Epithelial cell of esophagus (primary cell): ENCODE data around the gene RANBP10.

ENCODE experiments used
- DNase-seq: peaks from one replicate; pipeline ENCODE4 v3.0.0; 2010; ENCODE audit warnings: low read depth
- H3K4me3 ChIP-seq: 2 replicates; pipeline ENCODE4 v1.5.1; 2011; ENCODE audit warnings: mild to moderate bottlenecking, low read length, control low read depth
- TF ChIP-seq, protein P1 (sequence below): IDR thresholded peaks from 2 replicates; pipeline ENCODE4 v1.5.1; 2011; ENCODE audit warnings: low read depth, mild to moderate bottlenecking, low read length, control low read depth, inconsistent platforms; ENCODE audit not compliant: insufficient read depth; ENCODE audit errors: missing control alignments

RANBP10 gene

DNA sequence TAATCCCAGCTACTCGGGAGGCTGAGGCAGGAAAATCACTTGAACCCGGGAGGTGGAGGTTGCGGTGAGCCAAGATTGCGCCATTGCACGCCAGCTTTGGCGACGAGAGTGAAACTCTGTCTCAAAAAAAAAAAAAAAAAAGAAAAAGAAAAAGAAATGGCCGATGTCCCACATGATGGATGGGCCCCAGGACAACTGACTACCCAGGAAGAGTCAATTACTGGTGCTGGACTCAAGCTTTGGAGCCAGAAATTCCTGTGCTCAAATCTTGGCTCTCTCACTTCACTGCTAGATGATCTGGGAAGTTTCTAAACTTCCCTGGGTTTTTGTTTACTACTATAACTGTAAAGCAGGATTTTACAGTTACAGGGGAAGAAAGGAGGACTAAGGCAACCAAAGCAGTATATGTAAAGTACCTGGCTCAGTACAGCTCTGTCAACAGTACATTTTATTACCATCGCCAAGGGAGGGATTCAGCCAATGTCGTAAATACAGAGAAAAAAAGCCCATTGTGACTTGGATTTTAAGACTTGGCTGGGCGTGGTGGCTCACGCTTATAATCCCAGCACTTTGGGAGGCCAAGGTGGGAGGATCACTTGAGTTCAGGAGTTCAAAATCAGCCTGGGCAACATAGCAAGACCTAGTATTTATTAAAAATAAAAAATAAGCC is 127.9 kb downstream of the RANBP10 start:
- no peak overlapping the region for H3K4me3 ChIP-seq
- no peak for DNase-seq
- TF ChIP-seq, protein P1, sequence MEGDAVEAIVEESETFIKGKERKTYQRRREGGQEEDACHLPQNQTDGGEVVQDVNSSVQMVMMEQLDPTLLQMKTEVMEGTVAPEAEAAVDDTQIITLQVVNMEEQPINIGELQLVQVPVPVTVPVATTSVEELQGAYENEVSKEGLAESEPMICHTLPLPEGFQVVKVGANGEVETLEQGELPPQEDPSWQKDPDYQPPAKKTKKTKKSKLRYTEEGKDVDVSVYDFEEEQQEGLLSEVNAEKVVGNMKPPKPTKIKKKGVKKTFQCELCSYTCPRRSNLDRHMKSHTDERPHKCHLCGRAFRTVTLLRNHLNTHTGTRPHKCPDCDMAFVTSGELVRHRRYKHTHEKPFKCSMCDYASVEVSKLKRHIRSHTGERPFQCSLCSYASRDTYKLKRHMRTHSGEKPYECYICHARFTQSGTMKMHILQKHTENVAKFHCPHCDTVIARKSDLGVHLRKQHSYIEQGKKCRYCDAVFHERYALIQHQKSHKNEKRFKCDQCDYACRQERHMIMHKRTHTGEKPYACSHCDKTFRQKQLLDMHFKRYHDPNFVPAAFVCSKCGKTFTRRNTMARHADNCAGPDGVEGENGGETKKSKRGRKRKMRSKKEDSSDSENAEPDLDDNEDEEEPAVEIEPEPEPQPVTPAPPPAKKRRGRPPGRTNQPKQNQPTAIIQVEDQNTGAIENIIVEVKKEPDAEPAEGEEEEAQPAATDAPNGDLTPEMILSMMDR, result no peak

DNA sequence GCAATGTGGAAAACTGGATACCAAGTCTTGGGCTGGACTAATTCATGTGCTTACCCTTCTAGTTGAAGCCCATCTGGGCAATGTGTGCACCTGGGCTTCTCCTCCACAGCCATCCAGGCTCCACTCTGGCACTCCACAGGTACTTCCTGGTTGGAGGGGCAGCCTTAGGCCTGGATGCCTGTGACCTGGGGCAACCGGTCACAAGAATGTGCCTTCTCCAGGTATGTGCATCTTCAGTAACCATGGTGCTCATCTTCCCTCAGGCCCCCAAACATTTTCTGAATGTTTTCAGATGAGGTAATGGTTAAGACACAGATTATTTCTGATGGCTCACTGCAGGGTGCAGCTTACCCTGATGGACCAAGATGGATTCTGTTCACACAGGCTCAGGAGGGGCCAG is 128.6 kb downstream of the RANBP10 start:
- TF ChIP-seq, protein P1, result no peak
- no peak overlapping the region for H3K4me3 ChIP-seq
- no peak for DNase-seq

DNA sequence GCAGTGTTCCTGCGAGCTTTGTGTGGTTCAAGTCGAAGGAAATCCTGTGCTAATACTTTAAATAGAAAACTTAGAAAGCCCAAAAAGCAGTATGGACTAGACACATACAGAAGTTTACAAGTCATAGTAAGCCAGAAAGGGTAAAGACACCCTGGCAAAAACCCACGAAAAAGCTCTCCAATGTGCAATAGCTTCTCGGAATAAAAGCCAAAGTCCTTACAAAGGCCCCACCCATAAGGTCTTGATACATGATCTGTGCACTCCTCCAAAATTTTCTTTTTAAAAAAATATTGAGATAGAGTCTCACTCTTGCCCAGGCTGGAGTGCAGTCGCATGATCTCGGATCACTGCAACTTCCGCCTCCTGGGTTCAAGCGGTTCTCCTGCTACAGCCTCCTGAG is 129.4 kb downstream of the RANBP10 start:
- TF ChIP-seq, protein P1, result no peak
- H3K4me3 ChIP-seq, result no peak overlapping the region
- no peak for DNase-seq

DNA sequence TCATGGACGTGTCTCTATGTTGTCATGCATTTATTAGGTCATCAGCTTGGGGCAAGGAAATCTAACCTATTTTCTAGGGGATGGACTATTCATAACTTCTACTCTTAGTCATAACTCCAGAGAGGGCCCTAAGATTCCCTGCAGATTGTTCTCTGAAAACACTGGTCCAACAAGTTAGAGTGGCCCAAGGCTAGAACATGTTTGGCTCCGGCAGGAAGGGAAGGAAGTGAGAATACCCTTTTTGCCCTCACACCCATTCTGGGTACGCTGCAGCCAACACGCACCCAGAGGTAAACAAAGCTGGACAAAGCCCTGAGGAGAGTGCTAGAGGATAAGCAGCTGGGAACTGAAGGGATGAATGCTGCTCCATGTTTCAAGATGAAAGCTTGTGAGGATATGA is 129.8 kb downstream of the RANBP10 start:
- no peak overlapping the region for H3K4me3 ChIP-seq
- peak; percentile 85 for DNase-seq
- TF ChIP-seq, protein P1, result no peak

DNA sequence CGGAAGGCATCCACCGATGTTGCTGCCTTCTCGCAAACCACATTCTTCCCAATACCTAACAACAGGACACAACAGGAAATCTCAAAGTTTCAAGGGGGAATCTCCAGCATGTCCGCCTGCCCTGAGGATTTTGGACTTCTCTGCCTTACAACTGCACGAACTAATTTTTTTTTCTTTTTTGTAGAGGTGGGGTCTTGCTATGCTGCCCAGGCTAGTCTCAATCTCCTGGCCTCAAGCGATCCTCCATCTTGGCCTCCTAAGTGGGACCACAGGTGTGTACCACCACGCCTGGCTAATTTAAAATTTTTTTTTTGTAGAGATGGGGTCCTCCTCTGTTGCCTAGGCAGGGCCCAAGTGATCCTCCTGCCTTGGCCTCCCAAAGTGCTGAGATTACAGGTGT is 130.4 kb downstream of the RANBP10 start:
- no peak for DNase-seq
- TF ChIP-seq, protein P1, result no peak

DNA sequence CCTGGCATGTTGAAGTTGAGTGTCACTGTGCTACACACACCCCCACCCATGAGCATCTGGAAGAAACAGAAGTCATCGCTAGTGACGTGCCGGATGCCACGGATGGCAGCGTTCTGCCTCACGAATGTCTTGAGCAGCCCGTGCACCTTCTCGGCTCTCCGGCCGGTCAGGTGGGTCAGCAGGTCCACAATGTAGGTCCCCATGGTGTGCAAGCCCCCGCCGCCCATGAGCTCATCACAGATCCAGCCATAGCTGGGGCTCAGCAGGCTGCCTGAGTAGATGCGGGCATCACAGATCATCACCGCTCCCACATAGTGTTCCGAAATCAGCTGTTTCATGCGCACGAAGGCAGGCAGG is 130.8 kb downstream of the RANBP10 start:
- DNase-seq, result no peak
- H3K4me3 ChIP-seq, result no peak overlapping the region
- TF ChIP-seq, protein P1, result no peak

More for the DNA sequence above, 130.4 kb downstream of the RANBP10 start:
- no peak overlapping the region for H3K4me3 ChIP-seq
